DOHH2 (cell line): Measurements from ENCODE around the gene OXSR1.
"Not testable (repeated sequence)": the region's sequence is repeated elsewhere in the genome, so short reads cannot be mapped to it uniquely, and the experiment has no call there.

Experiments
- CTCF ChIP-seq: fragments of 200-600 bp; sonication (generic); IDR thresholded peaks from one replicate; pipeline ENCODE4 v1.5.1; 2014; ENCODE audit warnings: antibody characterized with exemption, mild to moderate bottlenecking, low read depth, low read length; ENCODE audit not compliant: poor library complexity, severe bottlenecking
- EZH2phosphoT487 ChIP-seq: fragments of 200-600 bp; sonication (generic); IDR thresholded peaks from 2 replicates; pipeline ENCODE4 v1.6.1; 2017; ENCODE audit warnings: borderline replicate concordance, mild to moderate bottlenecking, antibody characterized with exemption, low read length, moderate library complexity, mixed read lengths

- TF ChIP-seq CTCF, EZH2phosphoT487: not testable (repeated sequence)
These were observed 124.2 kb downstream of the OXSR1 start for GRCh38 chr3:38289286-38290217.
